Keratinocyte (primary cell): Measurements from ENCODE around the gene CCDC92.

Experiments
- EZH2 ChIP-seq: IDR thresholded peaks from one replicate; pipeline ENCODE4 v1.6.1; 2012; ENCODE audit warnings: inconsistent platforms, mild to moderate bottlenecking, low read length, moderate library complexity
- TF ChIP-seq, protein P1 (sequence below), 3 experiments: IDR thresholded peaks in 1 of 3; conservative IDR thresholded peaks in 1 of 3; optimal IDR thresholded peaks in 1 of 3; 2 replicates in 2 of 3; 3 replicates in 1 of 3; pipeline versions ENCODE3 to v1.5.1; 2011; ENCODE audit warnings: low read length in 3 of 3, mild to moderate bottlenecking in 3 of 3, moderate library complexity in 2 of 3, control low read depth in 1 of 3, inconsistent platforms in 1 of 3; ENCODE audit not compliant: insufficient read depth in 2 of 3; ENCODE audit errors: extremely low read depth in 1 of 3

DNA sequence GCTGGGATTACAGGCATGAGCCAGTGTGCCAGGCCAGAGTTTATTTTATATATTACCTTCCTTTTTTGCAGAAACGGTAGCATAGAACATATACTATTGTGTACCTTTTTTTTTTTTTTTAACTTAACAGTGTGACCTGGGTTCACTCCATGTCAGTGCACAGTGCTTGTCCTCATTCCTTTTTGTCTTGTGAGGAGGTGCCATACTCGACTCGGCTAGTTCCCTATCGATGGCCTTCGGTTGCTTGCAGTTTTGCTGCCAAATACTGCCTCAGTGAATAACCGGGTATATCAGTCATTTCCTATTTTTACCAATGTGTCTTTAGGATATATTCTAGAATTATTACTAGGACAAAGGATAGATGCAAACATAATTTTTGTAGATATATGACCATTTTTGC, 37.1 kb upstream of the CCDC92 start:
- TF ChIP-seq, protein P1, sequence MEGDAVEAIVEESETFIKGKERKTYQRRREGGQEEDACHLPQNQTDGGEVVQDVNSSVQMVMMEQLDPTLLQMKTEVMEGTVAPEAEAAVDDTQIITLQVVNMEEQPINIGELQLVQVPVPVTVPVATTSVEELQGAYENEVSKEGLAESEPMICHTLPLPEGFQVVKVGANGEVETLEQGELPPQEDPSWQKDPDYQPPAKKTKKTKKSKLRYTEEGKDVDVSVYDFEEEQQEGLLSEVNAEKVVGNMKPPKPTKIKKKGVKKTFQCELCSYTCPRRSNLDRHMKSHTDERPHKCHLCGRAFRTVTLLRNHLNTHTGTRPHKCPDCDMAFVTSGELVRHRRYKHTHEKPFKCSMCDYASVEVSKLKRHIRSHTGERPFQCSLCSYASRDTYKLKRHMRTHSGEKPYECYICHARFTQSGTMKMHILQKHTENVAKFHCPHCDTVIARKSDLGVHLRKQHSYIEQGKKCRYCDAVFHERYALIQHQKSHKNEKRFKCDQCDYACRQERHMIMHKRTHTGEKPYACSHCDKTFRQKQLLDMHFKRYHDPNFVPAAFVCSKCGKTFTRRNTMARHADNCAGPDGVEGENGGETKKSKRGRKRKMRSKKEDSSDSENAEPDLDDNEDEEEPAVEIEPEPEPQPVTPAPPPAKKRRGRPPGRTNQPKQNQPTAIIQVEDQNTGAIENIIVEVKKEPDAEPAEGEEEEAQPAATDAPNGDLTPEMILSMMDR (optimal IDR thresholded peaks at IDR 0.05 in 1 of 3, IDR thresholded peaks at IDR 0.05 in 1 of 3, conservative IDR thresholded peaks at IDR 0.05 in 1 of 3; ENCODE audit: extremely low read depth in 1 of 3, insufficient read depth in 2 of 3, low read length in 3 of 3): no peak
- TF ChIP-seq EZH2: no peak
